Measurements from ENCODE around the gene TMEM255B.

Gene TMEM255B

GRCh38 chr13:113806104-113806471, 47.1 kb downstream of the TMEM255B start:
- no peak for DNase-seq
- intact Hi-C loops (cut with DNase I) = no loop called here

- DNase-seq = no peak
- intact Hi-C loops (cut with DNase I) = no loop called here
Observed at GRCh38 chr13:113806526-113806925, 47.5 kb downstream of the TMEM255B start.

GRCh38 chr13:113808058-113808834, 49.2 kb downstream of the TMEM255B start:
- peak in 13 of 42 donors; percentile 26 to 58 (median 40) for DNase-seq
- intact Hi-C loops (cut with DNase I) = no loop called here

GRCh38 chr13:113809934-113810333, 50.9 kb downstream of the TMEM255B start:
- DNase-seq = no peak
- intact Hi-C loops (cut with DNase I) = loop anchor here (10.0 kb wide), 2 partner anchors 95 to 125 kb away; no protein-coding TSS in a partner anchor

- intact Hi-C loops (cut with DNase I) = loop anchor here (10.0 kb wide), 2 partner anchors 94 to 124 kb away; no protein-coding TSS in a partner anchor
- DNase-seq = no peak
Observed at GRCh38 chr13:113810640-113811039, 51.6 kb downstream of the TMEM255B start.

- intact Hi-C loops (cut with DNase I) = loop anchor here (10.0 kb wide), 2 partner anchors 93 to 123 kb away; no protein-coding TSS in a partner anchor
- DNase-seq = no peak
Observed at GRCh38 chr13:113811081-113811928, 52.3 kb downstream of the TMEM255B start.

GRCh38 chr13:113812178-113813040, 53.4 kb downstream of the TMEM255B start:
- intact Hi-C loops (cut with DNase I) = loop anchor here (10.0 kb wide), 2 partner anchors 92 to 122 kb away; no protein-coding TSS in a partner anchor
- DNase-seq = no peak

GRCh38 chr13:113813070-113813748, 54.2 kb downstream of the TMEM255B start:
- no peak for DNase-seq
- intact Hi-C loops (cut with DNase I) = loop anchor here (10.0 kb wide), 2 partner anchors 92 to 122 kb away; no protein-coding TSS in a partner anchor

- intact Hi-C loops (cut with DNase I) = loop anchor here (10.0 kb wide), 2 partner anchors 91 to 121 kb away; no protein-coding TSS in a partner anchor
Observed at GRCh38 chr13:113813749-113814434, 54.9 kb downstream of the TMEM255B start.

GRCh38 chr13:113814435-113814821, 55.4 kb downstream of the TMEM255B start:
- no peak for DNase-seq
- intact Hi-C loops (cut with DNase I) = loop anchor here (10.0 kb wide), 2 partner anchors 90 to 120 kb away; no protein-coding TSS in a partner anchor

More at GRCh38 chr13:113813749-113814434, 54.9 kb downstream of the TMEM255B start:
- DNase-seq = no peak

GRCh38 chr13:113815151-113816058, 56.4 kb downstream of the TMEM255B start:
- DNase-seq = no peak
- intact Hi-C loops (cut with DNase I) = loop anchor here (10.0 kb wide), 2 partner anchors 89 to 119 kb away; no protein-coding TSS in a partner anchor

- DNase-seq = no peak
- intact Hi-C loops (cut with DNase I) = loop anchor here (10.0 kb wide), 2 partner anchors 88 to 118 kb away; no protein-coding TSS in a partner anchor
Observed at GRCh38 chr13:113816254-113816929, 57.4 kb downstream of the TMEM255B start.

- intact Hi-C loops (cut with DNase I) = loop anchor here (10.0 kb wide), 2 partner anchors 88 to 118 kb away; no protein-coding TSS in a partner anchor
Observed at GRCh38 chr13:113816946-113817859, 58.2 kb downstream of the TMEM255B start.

GRCh38 chr13:113817860-113818691, 59.0 kb downstream of the TMEM255B start:
- intact Hi-C loops (cut with DNase I) = loop anchor here (10.0 kb wide), 2 partner anchors 87 to 117 kb away; no protein-coding TSS in a partner anchor
- DNase-seq = no peak

More at GRCh38 chr13:113816946-113817859, 58.2 kb downstream of the TMEM255B start:
- DNase-seq = peak; percentile 56 to 93 (median 82)
